Subcutaneous abdominal adipose tissue (tissue), 5 donors: Measurements from ENCODE around the gene NOL9.

ENCODE experiments used
- H3K27ac ChIP-seq: one replicate; pipeline ENCODE4 v1.7.0; 2013; ENCODE audit warnings: low read depth, mild to moderate bottlenecking, inconsistent platforms, low read length, moderate library complexity
- H3K27me3 ChIP-seq, 5 donors: one replicate each; pipeline ENCODE4 v1.7.0; 2013; ENCODE audit warnings: low read length in 5 of 5, inconsistent platforms in 1 of 5; ENCODE audit not compliant: control insufficient read depth in 5 of 5, insufficient read depth in 4 of 5
- H3K36me3 ChIP-seq, 5 donors: one replicate each; pipeline ENCODE4 v1.7.0; 2013; ENCODE audit warnings: low read length in 5 of 5; ENCODE audit not compliant: control insufficient read depth in 5 of 5, insufficient read depth in 5 of 5
- H3K4me1 ChIP-seq, 5 donors: one replicate each; pipeline ENCODE4 v1.7.0; 2013; ENCODE audit warnings: low read length in 5 of 5, mild to moderate bottlenecking in 3 of 5, moderate library complexity in 1 of 5; ENCODE audit not compliant: control insufficient read depth in 5 of 5, insufficient read depth in 5 of 5
- H3K4me3 ChIP-seq, 5 donors: one replicate each; pipeline ENCODE4 v1.7.0; 2013; ENCODE audit warnings: low read length in 5 of 5, low read depth in 1 of 5
- H3K9ac ChIP-seq, 5 donors: one replicate each; pipeline ENCODE4 v1.7.0; 2013; ENCODE audit warnings: low read length in 5 of 5, mild to moderate bottlenecking in 4 of 5, moderate library complexity in 3 of 5
- H3K9me3 ChIP-seq, 5 donors: one replicate each; pipeline ENCODE4 v1.7.0; 2013; ENCODE audit warnings: low read length in 5 of 5; ENCODE audit not compliant: control insufficient read depth in 5 of 5
- donor health status: healthy.
- donor health status: healthy.
- donor health status: healthy.
- donor health status: healthy.
- donor health status: healthy.

Gene NOL9

DNA sequence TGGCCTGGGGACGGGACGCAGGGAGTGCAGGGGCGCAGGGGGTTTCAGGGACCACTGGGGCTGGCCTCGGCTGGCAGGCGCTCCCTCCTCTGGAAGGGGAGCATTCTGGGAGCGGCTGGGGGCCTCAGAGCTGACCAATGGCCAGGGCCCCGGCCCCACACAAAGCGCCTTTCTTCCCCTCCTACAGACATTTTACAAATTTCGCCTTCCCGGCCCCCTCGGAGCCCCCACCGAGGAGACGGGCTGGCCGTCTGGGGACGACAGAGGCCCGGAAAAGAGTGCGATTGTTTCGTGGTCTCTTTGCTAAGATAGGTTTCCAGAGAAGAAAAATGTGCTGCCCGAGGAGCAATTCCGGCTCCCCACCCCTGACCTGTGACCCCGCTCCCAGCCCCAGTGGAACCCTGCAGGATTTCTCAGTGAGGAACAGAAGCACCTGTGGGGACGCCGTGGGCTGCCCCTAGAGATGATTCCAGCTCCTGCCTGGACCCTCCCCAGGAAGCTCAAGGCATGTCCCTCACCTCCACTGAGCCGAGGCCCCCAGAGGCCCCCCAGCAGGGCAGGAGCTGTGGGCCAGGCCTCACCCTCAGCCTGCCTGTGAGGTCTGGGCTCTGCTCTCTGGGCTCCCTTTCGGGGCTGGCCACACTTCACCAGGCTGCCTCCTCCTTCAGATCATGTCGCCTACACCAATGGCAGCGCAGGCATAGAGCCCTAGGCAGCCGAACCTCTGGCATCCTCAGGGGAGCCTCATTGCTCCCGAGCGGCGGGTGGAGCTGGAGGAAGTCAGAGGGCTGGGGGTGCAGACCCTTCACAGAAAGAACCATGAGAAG, 47.9 kb downstream of the NOL9 start:
- Histone ChIP-seq H3K4me3 (no peak overlapping the region), H3K27me3 (no peaks in the 10 kb centered on the region), H3K36me3 (no peaks in the 10 kb centered on the region), H3K9me3 (no peaks in the 10 kb centered on the region), H3K4me1 (peaks cover 8 to 90% (median 60%) of the 10 kb centered on the region in 5 donors), H3K27ac (no peak overlapping the region), H3K9ac (peak overlapping the region in 1 of 5 donors; percentile 61)

- H3K36me3 ChIP-seq = no peaks in the 10 kb centered on the region
- no peaks in the 10 kb centered on the region for H3K9me3 ChIP-seq
- no peak overlapping the region for H3K27ac ChIP-seq
- H3K9ac ChIP-seq = no peak overlapping the region
- H3K4me3 ChIP-seq = no peak overlapping the region
- H3K4me1 ChIP-seq = peaks cover 11 to 91% (median 63%) of the 10 kb centered on the region in 5 donors
- H3K27me3 ChIP-seq = no peaks in the 10 kb centered on the region
These were observed 48.7 kb downstream of the NOL9 start for GRCh38 chr1:6505367-6506209.

- peaks cover 11 to 91% (median 63%) of the 10 kb centered on the region in 5 donors for H3K4me1 ChIP-seq
- no peaks in the 10 kb centered on the region for H3K9me3 ChIP-seq
- H3K36me3 ChIP-seq = no peaks in the 10 kb centered on the region
- H3K9ac ChIP-seq = no peak overlapping the region
- no peaks in the 10 kb centered on the region for H3K27me3 ChIP-seq
- no peak overlapping the region for H3K4me3 ChIP-seq
- H3K27ac ChIP-seq = no peak overlapping the region
These were observed 49.4 kb downstream of the NOL9 start for GRCh38 chr1:6504887-6505286.

- Histone ChIP-seq H3K36me3 (no peaks in the 10 kb centered on the region), H3K27me3 (no peaks in the 10 kb centered on the region), H3K4me1 (peaks cover 14 to 91% (median 64%) of the 10 kb centered on the region in 5 donors), H3K4me3 (no peak overlapping the region), H3K9me3 (no peaks in the 10 kb centered on the region), H3K27ac (no peak overlapping the region), H3K9ac (no peak overlapping the region)
These were observed 50.3 kb downstream of the NOL9 start for GRCh38 chr1:6503884-6504602.

GRCh38 chr1:6502000-6502891, 52.1 kb downstream of the NOL9 start:
- H3K9ac ChIP-seq = no peak overlapping the region
- H3K9me3 ChIP-seq = no peaks in the 10 kb centered on the region
- no peaks in the 10 kb centered on the region for H3K36me3 ChIP-seq
- peak overlapping the region in 2 of 5 donors; percentile 9 to 38 for H3K4me3 ChIP-seq
- H3K27me3 ChIP-seq = peaks cover 0 to 3% (median 0%) of the 10 kb centered on the region in 5 donors
- peak overlapping the region; percentile 30 for H3K27ac ChIP-seq
- peaks cover 17 to 90% (median 64%) of the 10 kb centered on the region in 5 donors for H3K4me1 ChIP-seq

- Histone ChIP-seq H3K4me3 (peak overlapping the region in 1 of 5 donors; percentile 5), H3K27me3 (peaks cover 0 to 3% (median 0%) of the 10 kb centered on the region in 5 donors), H3K36me3 (no peaks in the 10 kb centered on the region), H3K27ac (peak overlapping the region; percentile 58), H3K9ac (peak overlapping the region in 1 of 5 donors; percentile 18), H3K9me3 (no peaks in the 10 kb centered on the region), H3K4me1 (peaks cover 17 to 88% (median 62%) of the 10 kb centered on the region in 5 donors)
These were observed 53.0 kb downstream of the NOL9 start for GRCh38 chr1:6501279-6501813.

- Histone ChIP-seq H3K27me3 (peaks cover 0 to 3% (median 0%) of the 10 kb centered on the region in 5 donors), H3K36me3 (no peaks in the 10 kb centered on the region), H3K9me3 (no peaks in the 10 kb centered on the region), H3K27ac (peak overlapping the region; percentile 58), H3K4me1 (peaks cover 17 to 89% (median 68%) of the 10 kb centered on the region in 5 donors), H3K4me3 (peak overlapping the region in 1 of 5 donors; percentile 22), H3K9ac (peak overlapping the region in 1 of 5 donors; percentile 18)
These were observed 53.6 kb downstream of the NOL9 start for GRCh38 chr1:6500544-6501278.

GRCh38 chr1:6499296-6499695, 55.0 kb downstream of the NOL9 start:
- Histone ChIP-seq H3K9me3 (no peaks in the 10 kb centered on the region), H3K4me3 (no peak overlapping the region), H3K27me3 (peaks cover 0 to 3% (median 0%) of the 10 kb centered on the region in 5 donors), H3K36me3 (no peaks in the 10 kb centered on the region), H3K9ac (peak overlapping the region in 1 of 5 donors; percentile 70), H3K4me1 (peaks cover 17 to 87% (median 73%) of the 10 kb centered on the region in 5 donors), H3K27ac (peak overlapping the region; percentile 46)
